GM18508 (cell line): ENCODE results near the gene SLC1A5.

Experiments used
- ATAC-seq: cut with Tn5 transposase; IDR thresholded peaks from one replicate; pipeline ENCODE4 v1.9.1; 2021; ENCODE audit warnings: moderate number of reproducible peaks; ENCODE audit not compliant: insufficient read depth, unreplicated experiment

Gene SLC1A5

GRCh38 chr19:46728693-46729339, 59.6 kb downstream of the SLC1A5 start:
- no peak for ATAC-seq

GRCh38 chr19:46728208-46728607, 60.2 kb downstream of the SLC1A5 start:
- no peak for ATAC-seq

GRCh38 chr19:46727757-46728156, 60.6 kb downstream of the SLC1A5 start:
- no peak for ATAC-seq

GRCh38 chr19:46726971-46727501, 61.4 kb downstream of the SLC1A5 start:
- no peak for ATAC-seq

GRCh38 chr19:46726551-46726950, 61.8 kb downstream of the SLC1A5 start:
- no peak for ATAC-seq

- no peak for ATAC-seq
Observed at GRCh38 chr19:46725859-46726393, 62.5 kb downstream of the SLC1A5 start.

GRCh38 chr19:46725036-46725820, 63.2 kb downstream of the SLC1A5 start:
- no peak for ATAC-seq
